Endometrium (tissue), 2 donors: ENCODE results near the gene ETFDH.
"Not testable (repeated sequence)": the region's sequence is repeated elsewhere in the genome, so short reads cannot be mapped to it uniquely, and the experiment has no call there.

ENCODE experiments used
- FAIRE-seq: peaks from 2 replicates; lab custom pipeline; 2012; peaks lifted over from hg19 to GRCh38; lab: Jason Lieb, UNC
- donor health status: control.
- donor health status: control.

The ETFDH gene

DNA sequence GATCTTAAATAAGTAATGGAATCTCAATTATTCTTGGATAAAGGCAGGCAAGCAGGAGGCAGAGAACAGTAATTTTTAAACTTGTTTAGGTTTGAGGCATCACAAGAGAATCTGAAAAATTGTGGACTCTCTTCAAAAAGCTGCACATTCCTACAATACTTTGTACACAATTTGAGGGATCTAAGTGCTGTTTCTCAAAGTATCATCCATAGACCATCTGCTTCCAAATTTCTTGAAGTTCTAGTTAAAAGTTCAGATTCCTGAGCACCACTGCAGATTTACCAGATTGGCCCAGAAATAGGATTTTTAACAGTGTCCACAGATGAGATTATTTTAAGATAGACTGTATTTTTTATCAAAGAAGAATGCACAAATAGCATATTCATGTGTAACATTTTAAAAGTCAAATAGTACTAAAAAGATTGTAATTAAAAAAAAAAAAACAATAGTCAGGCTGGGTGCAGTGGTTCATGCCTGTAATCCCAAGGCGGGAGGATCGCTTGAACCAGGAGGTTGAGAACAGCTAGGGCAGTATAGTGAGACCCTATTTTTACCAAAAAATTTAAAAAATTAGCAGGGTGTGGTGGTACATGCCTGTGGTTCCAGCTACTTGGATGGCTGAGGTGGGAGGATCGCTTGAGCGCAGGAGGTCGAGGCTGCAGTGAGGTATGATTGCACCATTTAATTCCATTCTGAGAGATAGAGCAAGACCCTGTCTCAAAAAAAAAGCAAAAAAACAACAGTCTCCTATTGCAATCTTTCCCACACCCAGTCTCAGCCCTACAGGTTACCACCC, 82.5 kb downstream of the ETFDH start:
- no peak for FAIRE-seq

DNA sequence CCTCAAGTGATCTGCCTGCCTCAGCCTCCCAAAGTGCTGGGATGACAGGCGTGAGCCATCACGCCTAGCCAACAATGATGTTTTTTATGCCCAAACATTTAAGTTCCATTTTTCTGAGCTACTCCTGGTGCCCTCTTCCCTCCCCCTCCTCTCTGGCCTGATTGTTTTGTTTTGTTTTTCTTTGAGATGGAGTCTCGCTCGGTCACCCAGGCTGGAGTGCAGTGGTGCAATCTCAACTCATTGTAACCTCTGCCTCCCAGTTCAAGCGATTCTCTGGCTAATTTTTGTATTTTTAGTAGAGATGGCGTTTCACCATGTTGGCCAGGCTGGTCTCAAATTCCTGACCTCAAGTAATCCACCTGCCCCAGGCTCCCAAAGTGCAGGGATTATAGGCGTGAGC, 83.7 kb downstream of the ETFDH start:
- FAIRE-seq, result not testable (repeated sequence)

DNA sequence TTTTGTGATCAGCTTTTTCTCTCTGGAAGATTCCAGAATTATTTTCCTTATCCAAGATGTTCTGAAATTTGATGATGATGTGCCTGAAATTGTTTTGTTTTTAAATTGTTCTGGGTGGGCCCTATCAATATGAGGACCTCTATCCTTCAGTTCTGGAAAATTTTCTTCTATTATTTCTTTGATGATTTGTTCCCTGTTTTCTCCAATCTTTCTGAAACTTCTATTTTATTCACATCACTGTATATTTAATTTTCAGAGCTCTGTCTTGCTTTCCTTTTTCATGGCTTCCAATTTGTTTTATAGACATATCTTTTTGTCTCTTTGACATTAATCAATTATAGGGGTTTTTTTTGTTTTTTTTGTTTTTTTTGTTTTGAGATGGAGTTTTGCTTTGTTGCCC, 84.5 kb downstream of the ETFDH start:
- FAIRE-seq, result no peak

DNA sequence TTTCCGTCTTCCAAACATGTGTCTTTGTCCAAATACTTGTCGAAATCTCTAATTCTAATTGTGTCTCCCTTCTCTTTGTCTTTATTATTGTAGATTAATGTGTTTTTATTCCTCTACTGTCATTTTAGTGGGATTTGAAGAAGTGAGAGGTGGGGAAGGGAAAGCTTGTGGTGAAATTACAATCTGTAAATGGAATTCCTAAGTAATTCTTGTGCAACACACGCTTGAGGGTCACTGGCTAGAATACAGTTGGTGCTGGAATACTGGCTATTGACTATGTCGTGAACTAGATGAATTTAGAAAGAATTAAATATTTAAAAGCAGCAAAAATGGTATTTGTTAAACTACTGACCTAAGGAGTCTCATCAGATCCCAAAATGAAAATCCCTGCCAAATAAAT, 86.0 kb downstream of the ETFDH start:
- FAIRE-seq, result no peak

DNA sequence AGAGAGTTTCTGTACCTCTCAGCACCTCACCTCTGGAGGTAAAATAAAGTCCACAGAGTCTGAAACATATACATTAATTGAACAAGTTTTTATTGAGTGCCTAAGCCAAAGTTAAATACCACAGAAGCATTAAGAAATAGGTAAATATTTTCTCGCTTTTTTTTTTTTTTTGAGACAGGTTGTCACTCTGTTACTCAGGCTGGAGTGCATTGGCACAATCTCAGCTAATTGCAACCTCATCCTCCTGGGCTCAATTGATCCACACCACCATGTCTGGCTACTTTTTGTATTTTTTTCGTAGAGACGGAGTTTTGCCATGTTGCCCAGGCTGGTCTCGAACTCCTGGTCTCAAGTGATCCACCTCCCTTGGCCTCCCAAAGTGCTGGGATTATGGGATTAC, 86.6 kb downstream of the ETFDH start:
- no peak for FAIRE-seq
